Karpas-422 (cell line): ENCODE data around the gene SLC11A1. TPM values are rescaled to one million over a fixed set of nuclear protein-coding genes. Genes with fewer than 3 reads are reported as not detected.

ENCODE experiments used
- DNase-seq: peaks from one replicate; pipeline ENCODE4 v3.0.0-alpha.2; 2015
- H2AFZ ChIP-seq: fragments of 200-600 bp; sonication (generic); 2 replicates; pipeline ENCODE4 v1.6.1; 2014; ENCODE audit warnings: antibody characterized with exemption, low read length, mixed read lengths
- H3K27ac ChIP-seq: fragments of 200-600 bp; sonication (generic); 2 replicates; pipeline ENCODE4 v1.5.1; 2014; ENCODE audit warnings: mild to moderate bottlenecking, low read length, moderate library complexity
- H3K27me3 ChIP-seq: fragments of 200-600 bp; sonication (generic); 2 replicates; pipeline ENCODE4 v1.6.1; 2014; ENCODE audit warnings: low read length, mixed read lengths
- H3K36me3 ChIP-seq: fragments of 200-600 bp; sonication (generic); 2 replicates; pipeline ENCODE4 v1.6.1; 2014; ENCODE audit warnings: low read length, mixed read lengths; ENCODE audit not compliant: insufficient read depth
- H3K4me1 ChIP-seq: fragments of 200-600 bp; sonication (generic); 2 replicates; pipeline ENCODE4 v1.6.1; 2014; ENCODE audit warnings: mild to moderate bottlenecking, low read length, mixed read lengths
- H3K4me2 ChIP-seq: fragments of 200-600 bp; sonication (generic); 2 replicates; pipeline ENCODE4 v1.6.1; 2014; ENCODE audit warnings: low read length, low read depth, mild to moderate bottlenecking; ENCODE audit not compliant: poor library complexity, severe bottlenecking
- H3K4me3 ChIP-seq: fragments of 200-600 bp; sonication (generic); 2 replicates; pipeline ENCODE4 v1.5.1; 2014; ENCODE audit warnings: mild to moderate bottlenecking, antibody characterized with exemption, low read length, mixed read lengths
- H3K79me2 ChIP-seq: fragments of 200-600 bp; sonication (generic); 2 replicates; pipeline ENCODE4 v1.6.1; 2014; ENCODE audit warnings: mild to moderate bottlenecking, low read length, mixed read lengths
- H3K9ac ChIP-seq: fragments of 200-600 bp; sonication (generic); 2 replicates; pipeline ENCODE4 v1.6.0; 2014; ENCODE audit warnings: low read length
- H3K9me2 ChIP-seq: fragments of 200-600 bp; sonication (generic), shearing (Covaris generic); replicated peaks from 2 replicates; pipeline ENCODE4 v1.6.0; 2014; ENCODE audit warnings: mild to moderate bottlenecking, low read length, moderate library complexity; ENCODE audit not compliant: insufficient read depth
- H3K9me3 ChIP-seq: fragments of 300-700, 200-600 bp; sonication (generic); 2 replicates; pipeline ENCODE4 v1.6.1; 2014; ENCODE audit warnings: low read length, mixed read lengths
- H4K20me1 ChIP-seq: fragments of 200-600 bp; sonication (generic); 2 replicates; pipeline ENCODE4 v1.6.1; 2014; ENCODE audit warnings: mild to moderate bottlenecking, antibody characterized with exemption, low read length, low read depth; ENCODE audit not compliant: insufficient read depth
- total RNA-seq: library from RNA; depleted of rRNA; stranded (reverse); fragments of >200 nt; shearing (Covaris generic); gene quantifications from 2 replicates; pipeline ENCODE4 v1.2.3, GENCODE V29; 2014; ENCODE audit warnings: low replicate concordance; rRNA removed

The SLC11A1 gene
- 1.9 TPM in 1 of 2 replicates, not detected in the other for total RNA-seq

GRCh38 chr2:218381916-218382366 is at the start of gene SLC11A1:
SLC11A1 (plus strand) TSS chr2:218382273; CDS start chr2:218382369, 96 bp downstream.
- H3K9me3 ChIP-seq: no peaks in the 10 kb centered on the region
- no peaks in the 10 kb centered on the region for H3K27me3 ChIP-seq
- H3K4me3 ChIP-seq: no peak within 1 kb of the TSS
- no peaks in the 10 kb centered on the region for H4K20me1 ChIP-seq
- H3K9ac ChIP-seq: no peak within 1 kb of the TSS
- H3K27ac ChIP-seq: no peak within 1 kb of the TSS
- H2AFZ ChIP-seq: no peak within 1 kb of the TSS
- H3K36me3 ChIP-seq: no peaks in the 10 kb centered on the region
- H3K79me2 ChIP-seq: no peaks in the 10 kb centered on the region
- no peaks in the 10 kb centered on the region for H3K9me2 ChIP-seq
- H3K4me2 ChIP-seq: peak within 1 kb of the TSS; percentile 11
- H3K4me1 ChIP-seq: peaks cover 25% of the 10 kb centered on the region
- peak; percentile 65 for DNase-seq

GRCh38 chr2:218332288-218332687 is 49.8 kb upstream of the SLC11A1 start:
- H3K9me2 ChIP-seq: no peaks in the 10 kb centered on the region
- no peaks in the 10 kb centered on the region for H3K36me3 ChIP-seq
- H3K27me3 ChIP-seq: no peaks in the 10 kb centered on the region
- peak overlapping the region; percentile 57; the same call in 1 of the 2 replicates for H3K4me3 ChIP-seq
- peak overlapping the region; percentile 66 for H3K9ac ChIP-seq
- H4K20me1 ChIP-seq: no peaks in the 10 kb centered on the region
- H3K9me3 ChIP-seq: no peaks in the 10 kb centered on the region
- peak overlapping the region; percentile 93 for H3K27ac ChIP-seq
- H3K4me2 ChIP-seq: peak overlapping the region; percentile 78
- H3K79me2 ChIP-seq: no peaks in the 10 kb centered on the region
- DNase-seq: peak; percentile 47
- peaks cover 85% of the 10 kb centered on the region for H3K4me1 ChIP-seq
- no peak overlapping the region for H2AFZ ChIP-seq

GRCh38 chr2:218332920-218333645 is 49.0 kb upstream of the SLC11A1 start:
- Histone ChIP-seq H3K4me2 (peak overlapping the region; percentile 78), H2AFZ (no peak overlapping the region), H3K9me2 (no peaks in the 10 kb centered on the region), H3K79me2 (no peaks in the 10 kb centered on the region), H3K27ac (peak overlapping the region; percentile 93), H3K36me3 (no peaks in the 10 kb centered on the region), H3K4me3 (peak overlapping the region; percentile 57; the same call in 1 of the 2 replicates), H3K9ac (peak overlapping the region; percentile 66), H3K4me1 (peaks cover 77% of the 10 kb centered on the region), H4K20me1 (no peaks in the 10 kb centered on the region), H3K9me3 (no peaks in the 10 kb centered on the region), H3K27me3 (no peaks in the 10 kb centered on the region)
- peak; percentile 83 for DNase-seq

- Histone ChIP-seq H4K20me1 (no peaks in the 10 kb centered on the region), H3K9ac (no peak overlapping the region; the same call in 1 of the 2 replicates), H3K9me2 (no peaks in the 10 kb centered on the region), H3K36me3 (no peaks in the 10 kb centered on the region), H2AFZ (no peak overlapping the region), H3K27me3 (no peaks in the 10 kb centered on the region), H3K4me1 (peaks cover 63% of the 10 kb centered on the region), H3K4me3 (no peak overlapping the region), H3K4me2 (peak overlapping the region; percentile 78), H3K27ac (peak overlapping the region; percentile 93), H3K79me2 (no peaks in the 10 kb centered on the region), H3K9me3 (no peaks in the 10 kb centered on the region)
- DNase-seq: peak; percentile 94
Observed at GRCh38 chr2:218334531-218334930, 47.5 kb upstream of the SLC11A1 start.

- Histone ChIP-seq H3K9me3 (no peaks in the 10 kb centered on the region), H3K79me2 (no peaks in the 10 kb centered on the region), H3K4me2 (no peak overlapping the region), H3K4me3 (no peak overlapping the region), H3K36me3 (no peaks in the 10 kb centered on the region; the same call in 1 of the 2 replicates), H3K9ac (no peak overlapping the region), H4K20me1 (no peaks in the 10 kb centered on the region), H3K27me3 (no peaks in the 10 kb centered on the region), H2AFZ (no peak overlapping the region), H3K27ac (no peak overlapping the region), H3K4me1 (peaks cover 3% of the 10 kb centered on the region), H3K9me2 (no peaks in the 10 kb centered on the region)
- DNase-seq: no peak
Observed at GRCh38 chr2:218340656-218341055, 41.4 kb upstream of the SLC11A1 start.

- H3K9ac ChIP-seq: no peak overlapping the region
- H3K36me3 ChIP-seq: no peaks in the 10 kb centered on the region; the same call in 1 of the 2 replicates
- no peaks in the 10 kb centered on the region for H3K9me3 ChIP-seq
- H2AFZ ChIP-seq: no peak overlapping the region
- H3K27ac ChIP-seq: no peak overlapping the region
- DNase-seq: no peak
- H3K79me2 ChIP-seq: no peaks in the 10 kb centered on the region
- H3K4me3 ChIP-seq: no peak overlapping the region
- H3K27me3 ChIP-seq: no peaks in the 10 kb centered on the region
- no peaks in the 10 kb centered on the region for H3K9me2 ChIP-seq
- H3K4me1 ChIP-seq: no peaks in the 10 kb centered on the region
- H4K20me1 ChIP-seq: no peaks in the 10 kb centered on the region
- no peak overlapping the region for H3K4me2 ChIP-seq
Observed at GRCh38 chr2:218341381-218341780, 40.7 kb upstream of the SLC11A1 start.

- Histone ChIP-seq H3K36me3 (no peaks in the 10 kb centered on the region; the same call in 1 of the 2 replicates), H3K79me2 (no peaks in the 10 kb centered on the region), H3K9me3 (no peaks in the 10 kb centered on the region), H3K4me2 (no peak overlapping the region), H2AFZ (no peak overlapping the region), H3K9ac (no peak overlapping the region), H3K27me3 (no peaks in the 10 kb centered on the region), H3K27ac (no peak overlapping the region), H3K9me2 (no peaks in the 10 kb centered on the region), H3K4me1 (no peaks in the 10 kb centered on the region), H3K4me3 (no peak overlapping the region), H4K20me1 (no peaks in the 10 kb centered on the region)
- DNase-seq: no peak
Observed at GRCh38 chr2:218342837-218343236, 39.2 kb upstream of the SLC11A1 start.

GRCh38 chr2:218343591-218343990 is 38.5 kb upstream of the SLC11A1 start:
- no peaks in the 10 kb centered on the region for H3K27me3 ChIP-seq
- H3K4me1 ChIP-seq: no peaks in the 10 kb centered on the region
- H3K9me2 ChIP-seq: no peaks in the 10 kb centered on the region
- no peak overlapping the region for H3K4me2 ChIP-seq
- no peaks in the 10 kb centered on the region; the same call in 1 of the 2 replicates for H3K36me3 ChIP-seq
- no peak overlapping the region for H3K9ac ChIP-seq
- H4K20me1 ChIP-seq: no peaks in the 10 kb centered on the region
- H3K4me3 ChIP-seq: no peak overlapping the region
- H3K79me2 ChIP-seq: no peaks in the 10 kb centered on the region
- DNase-seq: no peak
- H2AFZ ChIP-seq: no peak overlapping the region
- no peaks in the 10 kb centered on the region for H3K9me3 ChIP-seq
- no peak overlapping the region for H3K27ac ChIP-seq
